ENCODE results near the gene ICE1.

- no peak for TF ChIP-seq ESRRA (CRISPR knock-in tag; IDR thresholded peaks at IDR 0.05; ENCODE audit: borderline replicate concordance)
- TF ChIP-seq CTCF (IDR thresholded peaks at IDR 0.05) = no peak
- no peak for TF ChIP-seq ARID4B (CRISPR knock-in tag; IDR thresholded peaks at IDR 0.05; ENCODE audit: borderline replicate concordance)
- TF ChIP-seq ATF2 (CRISPR knock-in tag; IDR thresholded peaks at IDR 0.05; ENCODE audit: borderline replicate concordance, low read depth) = no peak
- no peak for TF ChIP-seq HMGXB4 (CRISPR knock-in tag; IDR thresholded peaks at IDR 0.05)
- no peak for TF ChIP-seq MAX (CRISPR knock-in tag; IDR thresholded peaks at IDR 0.05)
These were observed 60.9 kb downstream of the ICE1 start for GRCh38 chr5:5483350-5483749.

All from WTC11 (cell line).